ENCODE measurements around the gene CAMKK2.

DNA sequence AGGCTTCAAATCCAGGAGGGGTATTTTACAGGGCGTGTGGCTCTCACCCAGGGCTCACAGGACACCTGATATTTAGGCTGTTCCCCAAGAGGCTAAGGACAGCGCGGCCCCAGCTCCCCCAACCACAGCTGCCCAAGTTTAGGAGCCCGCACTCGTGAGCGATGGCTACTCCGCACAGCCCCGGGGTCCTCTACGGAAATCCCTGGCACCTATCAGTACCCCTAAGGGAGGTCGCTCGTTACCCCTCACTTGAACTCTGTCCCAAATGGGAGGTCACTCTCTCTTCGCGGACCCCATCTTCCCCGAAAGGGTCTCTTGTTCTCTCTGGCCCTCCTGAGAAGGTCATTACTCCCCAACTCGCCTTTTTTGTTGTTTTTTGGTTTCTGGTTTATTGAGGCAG is 87.3 kb downstream of the CAMKK2 start:
- TF ChIP-seq, protein P1, sequence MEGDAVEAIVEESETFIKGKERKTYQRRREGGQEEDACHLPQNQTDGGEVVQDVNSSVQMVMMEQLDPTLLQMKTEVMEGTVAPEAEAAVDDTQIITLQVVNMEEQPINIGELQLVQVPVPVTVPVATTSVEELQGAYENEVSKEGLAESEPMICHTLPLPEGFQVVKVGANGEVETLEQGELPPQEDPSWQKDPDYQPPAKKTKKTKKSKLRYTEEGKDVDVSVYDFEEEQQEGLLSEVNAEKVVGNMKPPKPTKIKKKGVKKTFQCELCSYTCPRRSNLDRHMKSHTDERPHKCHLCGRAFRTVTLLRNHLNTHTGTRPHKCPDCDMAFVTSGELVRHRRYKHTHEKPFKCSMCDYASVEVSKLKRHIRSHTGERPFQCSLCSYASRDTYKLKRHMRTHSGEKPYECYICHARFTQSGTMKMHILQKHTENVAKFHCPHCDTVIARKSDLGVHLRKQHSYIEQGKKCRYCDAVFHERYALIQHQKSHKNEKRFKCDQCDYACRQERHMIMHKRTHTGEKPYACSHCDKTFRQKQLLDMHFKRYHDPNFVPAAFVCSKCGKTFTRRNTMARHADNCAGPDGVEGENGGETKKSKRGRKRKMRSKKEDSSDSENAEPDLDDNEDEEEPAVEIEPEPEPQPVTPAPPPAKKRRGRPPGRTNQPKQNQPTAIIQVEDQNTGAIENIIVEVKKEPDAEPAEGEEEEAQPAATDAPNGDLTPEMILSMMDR (IDR thresholded peaks at IDR 0.05; ENCODE audit: low read depth, low read length): no peak
- no peak for TF ChIP-seq EZH2phosphoT487 (IDR thresholded peaks at IDR 0.05; ENCODE audit: low read depth)

All from OCI-LY3 (cell line).